Measurements from ENCODE around the gene THSD7A. TPM values are rescaled to one million over a fixed set of nuclear protein-coding genes. Genes with fewer than 3 reads are reported as not detected.
A peak's percentile ranks its signal among the peaks of the same experiment; 100 is the strongest.

Gene THSD7A
- total RNA-seq, 1 experiment from 2014 or later = 0.20 TPM

- in situ Hi-C loops (cut with HindIII; ENCODE audit: low pct_unique_long_range_greater_than_20kb, low sequenced_read_pairs) = no loop called here
- DNase-seq (ENCODE audit: low read depth) = no peak
These were observed 415.1 kb downstream of the THSD7A start for GRCh38 chr7:11416641-11417458.

GRCh38 chr7:11415101-11415500 lies 416.9 kb downstream of the THSD7A start:
- in situ Hi-C loops (cut with HindIII; ENCODE audit: low pct_unique_long_range_greater_than_20kb, low sequenced_read_pairs) = no loop called here
- DNase-seq (ENCODE audit: low read depth) = no peak

- in situ Hi-C loops (cut with HindIII; ENCODE audit: low pct_unique_long_range_greater_than_20kb, low sequenced_read_pairs) = no loop called here
These were observed 418.1 kb downstream of the THSD7A start for GRCh38 chr7:11413901-11414300.

GRCh38 chr7:11412036-11412435 lies 420.0 kb downstream of the THSD7A start:
- in situ Hi-C loops (cut with HindIII; ENCODE audit: low pct_unique_long_range_greater_than_20kb, low sequenced_read_pairs) = no loop called here
- DNase-seq (ENCODE audit: low read depth) = no peak

More at GRCh38 chr7:11413901-11414300, 418.1 kb downstream of the THSD7A start:
- no peak for DNase-seq (ENCODE audit: low read depth)

GRCh38 chr7:11410656-11411644 lies 421.0 kb downstream of the THSD7A start:
- no peak for DNase-seq (ENCODE audit: low read depth)
- in situ Hi-C loops (cut with HindIII; ENCODE audit: low pct_unique_long_range_greater_than_20kb, low sequenced_read_pairs) = no loop called here

GRCh38 chr7:11404355-11404754 lies 427.6 kb downstream of the THSD7A start:
- in situ Hi-C loops (cut with HindIII; ENCODE audit: low pct_unique_long_range_greater_than_20kb, low sequenced_read_pairs) = no loop called here
- no peak for DNase-seq (ENCODE audit: low read depth)

GRCh38 chr7:11403781-11404180 lies 428.2 kb downstream of the THSD7A start:
- DNase-seq (ENCODE audit: low read depth) = no peak
- in situ Hi-C loops (cut with HindIII; ENCODE audit: low pct_unique_long_range_greater_than_20kb, low sequenced_read_pairs) = no loop called here

GRCh38 chr7:11394438-11394837 lies 437.6 kb downstream of the THSD7A start:
- in situ Hi-C loops (cut with HindIII; ENCODE audit: low pct_unique_long_range_greater_than_20kb, low sequenced_read_pairs) = no loop called here
- no peak for DNase-seq (ENCODE audit: low read depth)

GRCh38 chr7:11379641-11380040 lies 452.4 kb downstream of the THSD7A start:
- in situ Hi-C loops (cut with HindIII; ENCODE audit: low pct_unique_long_range_greater_than_20kb, low sequenced_read_pairs) = no loop called here
- no peak for DNase-seq (ENCODE audit: low read depth)

- no peak for DNase-seq (ENCODE audit: low read depth)
- in situ Hi-C loops (cut with HindIII; ENCODE audit: low pct_unique_long_range_greater_than_20kb, low sequenced_read_pairs) = no loop called here
These were observed 455.5 kb downstream of the THSD7A start for GRCh38 chr7:11376529-11376928.

- in situ Hi-C loops (cut with HindIII; ENCODE audit: low pct_unique_long_range_greater_than_20kb, low sequenced_read_pairs) = no loop called here
These were observed 457.4 kb downstream of the THSD7A start for GRCh38 chr7:11374629-11375028.

GRCh38 chr7:11373546-11374142 lies 458.4 kb downstream of the THSD7A start:
- DNase-seq (ENCODE audit: low read depth) = peak; percentile 13
- in situ Hi-C loops (cut with HindIII; ENCODE audit: low pct_unique_long_range_greater_than_20kb, low sequenced_read_pairs) = no loop called here

More at GRCh38 chr7:11374629-11375028, 457.4 kb downstream of the THSD7A start:
- no peak for DNase-seq (ENCODE audit: low read depth)

- in situ Hi-C loops (cut with HindIII; ENCODE audit: low pct_unique_long_range_greater_than_20kb, low sequenced_read_pairs) = no loop called here
- no peak for DNase-seq (ENCODE audit: low read depth)
These were observed 462.3 kb downstream of the THSD7A start for GRCh38 chr7:11369696-11370095.

- no peak for DNase-seq (ENCODE audit: low read depth)
- in situ Hi-C loops (cut with HindIII; ENCODE audit: low pct_unique_long_range_greater_than_20kb, low sequenced_read_pairs) = no loop called here
These were observed 465.9 kb downstream of the THSD7A start for GRCh38 chr7:11366118-11366517.

- in situ Hi-C loops (cut with HindIII; ENCODE audit: low pct_unique_long_range_greater_than_20kb, low sequenced_read_pairs) = no loop called here
- DNase-seq (ENCODE audit: low read depth) = no peak
These were observed 473.4 kb downstream of the THSD7A start for GRCh38 chr7:11358637-11359036.

- DNase-seq (ENCODE audit: low read depth) = no peak
- in situ Hi-C loops (cut with HindIII; ENCODE audit: low pct_unique_long_range_greater_than_20kb, low sequenced_read_pairs) = no loop called here
These were observed 476.5 kb downstream of the THSD7A start for GRCh38 chr7:11355399-11356005.

GRCh38 chr7:11346302-11346701 lies 485.7 kb downstream of the THSD7A start:
- no peak for DNase-seq (ENCODE audit: low read depth)
- in situ Hi-C loops (cut with HindIII; ENCODE audit: low pct_unique_long_range_greater_than_20kb, low sequenced_read_pairs) = no loop called here

- DNase-seq (ENCODE audit: low read depth) = no peak
- in situ Hi-C loops (cut with HindIII; ENCODE audit: low pct_unique_long_range_greater_than_20kb, low sequenced_read_pairs) = no loop called here
These were observed 486.4 kb downstream of the THSD7A start for GRCh38 chr7:11345621-11346020.

Data from Caki2 (cell line).